ENCODE measurements around the gene FCGR3B. TPM values are rescaled to one million over a fixed set of nuclear protein-coding genes. Genes with fewer than 3 reads are reported as not detected.
"Not testable (repeated sequence)": the region's sequence is repeated elsewhere in the genome, so short reads cannot be mapped to it uniquely, and the experiment has no call there.

FCGR3B gene
- 1 to 10 TPM in 2 of 4 donors, under 1 TPM in 1, not detected in 1; 0.83 to 1.1 (median 1.0) TPM for total RNA-seq

- no peak for DNase-seq
- no peaks in the 10 kb centered on the region for H3K36me3 ChIP-seq
- TF ChIP-seq CTCF (IDR thresholded peaks at IDR 0.05): no peak
- no peak for TF ChIP-seq POLR2A (IDR thresholded peaks at IDR 0.05)
- 92% methylated on average over 4 of the region's 4 CpGs; no CpG with 5 or more reads in 1 of the 2 donors for WGBS, 2 donors
- no peak within 1 kb of the TSS for H3K4me3 ChIP-seq (replicated peaks in 1 of 3)
- no peaks in the 10 kb centered on the region for H3K9me3 ChIP-seq
- no peak within 1 kb of the TSS for H3K27ac ChIP-seq
- intact Hi-C loops (cut with DNase I): no loop called here
- H3K4me1 ChIP-seq: no peaks in the 10 kb centered on the region
- no peaks in the 10 kb centered on the region for H3K27me3 ChIP-seq
Measured at GRCh38 chr1:161631076-161631475, at the start of gene FCGR3B. FCGR3B (minus strand) TSS chr1:161631176; CDS start chr1:161631094, 82 bp downstream.

DNA sequence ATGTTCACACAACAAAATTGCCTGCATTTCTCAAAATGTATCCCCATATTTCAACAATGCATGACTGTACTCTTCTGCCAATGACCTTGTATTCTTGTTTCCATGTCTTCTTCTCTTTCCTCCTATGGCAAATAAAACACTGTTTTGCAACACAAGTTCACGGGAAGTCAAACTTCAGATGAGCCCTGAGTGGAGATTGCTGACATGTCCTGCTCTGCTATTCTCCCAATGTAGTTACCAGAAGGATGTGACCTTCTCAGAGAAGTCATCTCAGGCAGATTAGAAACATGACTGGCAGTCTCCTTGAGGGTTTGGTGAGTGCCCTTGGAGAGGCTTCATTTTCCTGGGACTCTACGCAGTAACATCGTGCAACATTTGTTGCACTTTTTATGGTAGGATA is 47.5 kb upstream of the FCGR3B start:
- TF ChIP-seq CTCF (IDR thresholded peaks at IDR 0.05) (no peak), POLR2A (IDR thresholded peaks at IDR 0.05) (no peak)
- WGBS, 2 donors: 91 to 97% methylated on average over 3 of the region's 3 CpGs
- Histone ChIP-seq H3K9me3 (no peaks in the 10 kb centered on the region), H3K27ac (no peak overlapping the region), H3K4me1 (no peaks in the 10 kb centered on the region), H3K4me3 (replicated peaks in 1 of 3) (no peak overlapping the region), H3K27me3 (no peaks in the 10 kb centered on the region), H3K36me3 (no peaks in the 10 kb centered on the region)
- intact Hi-C loops (cut with DNase I): no loop called here
- DNase-seq: no peak

DNA sequence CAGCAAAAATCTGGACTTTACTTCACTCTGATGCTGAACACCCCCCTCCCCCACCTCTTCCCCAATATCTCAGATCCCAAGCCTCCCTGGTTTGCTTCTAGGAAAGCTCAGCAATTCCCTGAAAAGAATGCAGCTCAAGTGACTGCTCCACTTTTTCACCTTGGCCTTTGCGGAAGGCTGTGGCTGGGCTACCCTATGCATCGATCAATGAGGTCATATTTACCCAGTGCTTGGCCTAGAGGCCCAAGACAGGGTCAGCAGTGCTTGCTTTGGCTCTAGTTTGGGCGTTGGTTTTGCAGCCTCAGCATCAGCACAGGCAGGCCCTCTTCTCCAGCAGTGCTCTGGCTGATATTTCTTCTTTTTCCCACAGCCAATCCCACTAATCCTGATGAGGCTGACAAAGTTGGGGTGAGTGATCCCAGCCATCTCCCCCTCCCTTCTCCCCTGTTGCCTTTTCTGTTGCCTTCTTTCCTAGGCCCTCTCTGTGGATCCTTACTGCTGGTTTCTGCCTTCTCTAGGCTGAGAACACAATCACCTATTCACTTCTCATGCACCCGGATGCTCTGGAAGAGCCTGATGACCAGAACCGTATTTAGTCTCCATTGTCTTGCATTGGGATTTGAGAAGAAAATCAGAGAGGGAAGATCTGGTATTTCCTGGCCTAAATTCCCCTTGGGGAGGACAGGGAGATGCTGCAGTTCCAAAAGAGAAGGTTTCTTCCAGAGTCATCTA is 46.1 kb upstream of the FCGR3B start:
- TF ChIP-seq CTCF (IDR thresholded peaks at IDR 0.05) (no peak), POLR2A (IDR thresholded peaks at IDR 0.05) (no peak)
- intact Hi-C loops (cut with DNase I): no loop called here
- WGBS, 2 donors: 67 to 78% methylated on average over 5 of the region's 5 CpGs

DNA sequence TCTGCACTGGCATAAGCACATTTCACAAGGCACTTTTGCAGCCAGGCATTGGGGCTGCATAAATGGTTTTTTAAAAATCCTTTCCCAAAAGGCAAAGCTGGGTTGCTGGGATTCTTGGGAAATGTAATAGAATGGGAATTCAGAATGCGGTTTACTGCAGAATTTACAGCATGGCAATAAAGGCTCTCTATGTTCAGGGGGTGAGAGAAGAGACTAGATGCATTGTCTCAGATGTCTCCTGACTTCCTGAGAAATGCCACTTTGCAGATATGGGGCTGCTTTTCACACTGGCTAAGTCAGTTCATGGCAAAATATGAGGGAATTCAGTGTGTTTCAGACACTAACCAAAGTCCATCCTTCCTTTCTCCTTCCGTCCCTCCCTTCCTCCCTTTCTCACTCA is 45.5 kb upstream of the FCGR3B start:
- Histone ChIP-seq H3K27me3 (no peaks in the 10 kb centered on the region), H3K36me3 (no peaks in the 10 kb centered on the region), H3K27ac (no peak overlapping the region), H3K4me1 (no peaks in the 10 kb centered on the region), H3K4me3 (replicated peaks in 1 of 3) (no peak overlapping the region), H3K9me3 (no peaks in the 10 kb centered on the region)
- 92 to 96% methylated on average over 2 of the region's 2 CpGs for WGBS, 2 donors
- intact Hi-C loops (cut with DNase I): no loop called here
- TF ChIP-seq CTCF (IDR thresholded peaks at IDR 0.05) (no peak), POLR2A (IDR thresholded peaks at IDR 0.05) (no peak)
- DNase-seq: no peak

More for the DNA sequence above, 46.1 kb upstream of the FCGR3B start:
- no peak overlapping the region for H3K27ac ChIP-seq
- H3K36me3 ChIP-seq: no peaks in the 10 kb centered on the region
- no peaks in the 10 kb centered on the region for H3K27me3 ChIP-seq
- H3K4me1 ChIP-seq: no peaks in the 10 kb centered on the region
- no peak overlapping the region for H3K4me3 ChIP-seq (replicated peaks in 1 of 3)
- no peak for DNase-seq
- H3K9me3 ChIP-seq: no peaks in the 10 kb centered on the region

GRCh38 chr1:161674908-161675307 is 43.9 kb upstream of the FCGR3B start:
- H3K4me3 ChIP-seq (replicated peaks in 1 of 3); H3K36me3 ChIP-seq; H3K27me3 ChIP-seq; DNase-seq; H3K27ac ChIP-seq; intact Hi-C loops (cut with DNase I); H3K4me1 ChIP-seq; H3K9me3 ChIP-seq: not testable (repeated sequence)
- 61 to 100% methylated on average over 2 of the region's 3 CpGs for WGBS, 2 donors

DNA sequence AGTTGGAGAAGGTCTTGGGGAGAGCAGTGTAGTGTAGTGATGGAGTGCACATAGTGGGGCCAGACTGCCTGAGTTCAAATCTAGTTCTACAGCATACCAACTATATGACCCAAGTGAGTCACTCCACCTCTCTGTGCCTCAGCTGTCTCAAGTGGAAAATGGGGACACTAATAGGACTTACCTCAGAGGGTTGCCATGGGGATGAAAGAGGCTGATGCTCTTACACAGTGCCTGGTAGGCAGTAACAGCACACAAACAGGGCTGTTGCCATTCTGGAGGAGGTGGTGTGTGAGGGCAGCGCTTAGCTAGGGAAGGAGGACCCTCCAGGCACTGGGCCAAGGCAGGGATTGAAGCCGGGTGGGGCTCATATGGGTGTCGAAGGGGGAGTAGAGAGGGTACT is 43.5 kb upstream of the FCGR3B start:
- H3K4me3 ChIP-seq (replicated peaks in 1 of 3); H3K27me3 ChIP-seq; H3K4me1 ChIP-seq; DNase-seq; H3K9me3 ChIP-seq; H3K36me3 ChIP-seq; H3K27ac ChIP-seq; intact Hi-C loops (cut with DNase I): not testable (repeated sequence)
- 70 to 76% methylated on average over 2 to 3 of the region's 3 CpGs for WGBS, 2 donors

GRCh38 chr1:161673437-161673836 is 42.5 kb upstream of the FCGR3B start:
- DNase-seq; H3K27me3 ChIP-seq; H3K4me3 ChIP-seq (replicated peaks in 1 of 3); intact Hi-C loops (cut with DNase I); H3K4me1 ChIP-seq; H3K27ac ChIP-seq; H3K9me3 ChIP-seq; H3K36me3 ChIP-seq: not testable (repeated sequence)
- WGBS, 2 donors: 84 to 95% methylated on average over 4 to 5 of the region's 7 CpGs

DNA sequence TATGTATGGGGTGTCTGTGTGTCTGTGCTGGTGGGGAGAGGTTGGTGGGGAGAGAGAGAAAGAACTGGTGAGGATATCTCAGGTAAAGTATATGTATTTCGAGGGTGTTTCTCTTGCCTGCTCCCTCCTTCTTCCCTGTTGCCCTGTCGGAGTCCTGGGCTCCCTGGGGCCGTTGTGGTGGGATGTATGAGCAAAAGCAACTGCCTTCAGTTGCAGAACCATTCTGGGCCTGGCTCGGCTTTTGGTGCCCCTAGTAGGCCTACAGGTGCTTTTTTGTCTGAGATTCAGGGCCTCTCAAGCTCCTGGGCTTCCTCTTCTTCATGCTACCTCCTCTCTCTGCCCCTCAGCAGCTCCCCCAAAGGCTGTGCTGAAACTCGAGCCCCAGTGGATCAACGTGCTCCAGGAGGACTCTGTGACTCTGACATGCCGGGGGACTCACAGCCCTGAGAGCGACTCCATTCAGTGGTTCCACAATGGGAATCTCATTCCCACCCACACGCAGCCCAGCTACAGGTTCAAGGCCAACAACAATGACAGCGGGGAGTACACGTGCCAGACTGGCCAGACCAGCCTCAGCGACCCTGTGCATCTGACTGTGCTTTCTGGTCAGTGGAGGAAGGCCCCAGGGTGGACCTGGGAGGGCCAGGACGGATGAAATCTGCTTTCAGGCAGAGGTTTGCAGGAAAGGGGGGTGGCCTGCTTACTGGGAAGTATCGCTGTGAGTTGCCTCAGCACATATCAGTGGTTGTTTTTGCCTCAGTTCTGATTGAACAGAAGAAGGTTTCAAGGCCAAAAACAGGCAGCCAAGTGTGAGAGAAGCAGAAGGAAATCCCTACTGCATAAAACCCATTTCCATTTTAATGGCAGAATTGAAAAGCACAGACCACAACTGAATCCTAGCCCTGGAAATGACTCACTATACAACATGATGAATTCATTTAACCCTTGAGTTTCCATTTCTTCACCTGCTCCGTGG is 40.4 kb upstream of the FCGR3B start:
- H3K4me1 ChIP-seq; H3K36me3 ChIP-seq; H3K27me3 ChIP-seq; intact Hi-C loops (cut with DNase I); H3K27ac ChIP-seq; H3K4me3 ChIP-seq (replicated peaks in 1 of 3); DNase-seq; H3K9me3 ChIP-seq: not testable (repeated sequence)
- WGBS, 2 donors: 75 to 77% methylated on average over 6 to 7 of the region's 15 CpGs

Data from thyroid gland (tissue), 4 donors.